OCI-LY1 (cell line): Measurements from ENCODE around the gene KATNBL1.

Source experiments
- H2AFZ ChIP-seq: fragments of 200-600 bp; sonication (generic), shearing (Covaris generic); 2 replicates; pipeline ENCODE4 v1.6.0; 2014; ENCODE audit warnings: antibody characterized with exemption, mild to moderate bottlenecking, low read length
- H3F3A ChIP-seq: fragments of 200-600 bp; sonication (generic), shearing (Covaris generic); 2 replicates; pipeline ENCODE4 v1.6.0; 2014; ENCODE audit warnings: mild to moderate bottlenecking, antibody characterized with exemption, low read length, moderate library complexity; ENCODE audit not compliant: insufficient read depth
- H3K27ac ChIP-seq: fragments of 200-600 bp; sonication (generic); 2 replicates; pipeline ENCODE4 v1.5.1; 2014; ENCODE audit warnings: low read length, mixed run types, mild to moderate bottlenecking, low read depth; ENCODE audit not compliant: poor library complexity, severe bottlenecking
- H3K27me3 ChIP-seq: fragments of 200-600 bp; sonication (generic); 2 replicates; pipeline ENCODE4 v1.6.0; 2014; ENCODE audit warnings: antibody characterized with exemption, mild to moderate bottlenecking, low read length, moderate library complexity; ENCODE audit not compliant: insufficient read depth
- H3K36me3 ChIP-seq: fragments of 200-600 bp; sonication (generic); 2 replicates; pipeline ENCODE4 v1.6.1; 2014; ENCODE audit warnings: mild to moderate bottlenecking, antibody characterized with exemption, low read length, moderate library complexity, mixed read lengths; ENCODE audit not compliant: insufficient read depth
- H3K4me1 ChIP-seq: fragments of 200-600 bp; sonication (generic); 2 replicates; pipeline ENCODE4 v1.5.1; 2014; ENCODE audit warnings: mild to moderate bottlenecking, low read length, moderate library complexity; ENCODE audit not compliant: insufficient read depth, severe bottlenecking
- H3K4me2 ChIP-seq: fragments of 200-600 bp; sonication (generic), shearing (Covaris generic); 2 replicates; pipeline ENCODE4 v1.6.1; 2014; ENCODE audit warnings: low read length
- H3K4me3 ChIP-seq: fragments of 200-600 bp; sonication (generic); 2 replicates; pipeline ENCODE4 v1.5.1; 2014; ENCODE audit warnings: low read length, low read depth, mild to moderate bottlenecking, mixed read lengths; ENCODE audit not compliant: poor library complexity, severe bottlenecking
- H3K79me2 ChIP-seq: fragments of 200-600 bp; shearing (Covaris generic); 2 replicates; pipeline ENCODE4 v1.6.1; 2016; ENCODE audit warnings: mixed run types, low read length, mixed read lengths; ENCODE audit not compliant: insufficient read depth
- H3K9ac ChIP-seq: fragments of 200-600 bp; sonication (generic), shearing (Covaris generic); 2 replicates; pipeline ENCODE4 v1.6.1; 2014; ENCODE audit warnings: mild to moderate bottlenecking, low read length, mixed read lengths
- H3K9me2 ChIP-seq: fragments of 200-600 bp; sonication (generic), shearing (Covaris generic); 2 replicates; pipeline ENCODE4 v1.6.1; 2014; ENCODE audit warnings: low read depth, mild to moderate bottlenecking, low read length, mixed read lengths
- H3K9me3 ChIP-seq: fragments of 200-600 bp; shearing (Covaris generic); 2 replicates; pipeline ENCODE4 v1.6.1; 2014; ENCODE audit warnings: low read length, mixed read lengths
- H4K20me1 ChIP-seq: fragments of 200-600 bp; sonication (generic), shearing (Covaris generic); 2 replicates; pipeline ENCODE4 v1.6.0; 2016; ENCODE audit warnings: mild to moderate bottlenecking, low read length; ENCODE audit not compliant: insufficient read depth
- EZH2 ChIP-seq: fragments of 200-600 bp; sonication (generic), shearing (Covaris generic); IDR thresholded peaks from 2 replicates; pipeline ENCODE4 v1.8.0; 2017; ENCODE audit warnings: borderline replicate concordance, mixed run types, mild to moderate bottlenecking, antibody characterized with exemption, low read length, moderate library complexity, mixed read lengths
- TF ChIP-seq, protein P1 (sequence below): fragments of 200-600 bp; sonication (generic), shearing (Covaris generic); IDR thresholded peaks from 2 replicates; pipeline ENCODE4 v1.5.1; 2017; ENCODE audit warnings: mild to moderate bottlenecking, antibody characterized with exemption, low read length, moderate library complexity, mixed read lengths

Gene KATNBL1

GRCh38 chr15:34133511-34133910 lies 76.4 kb downstream of the KATNBL1 start:
- H3K9me3 ChIP-seq, result no peaks in the 10 kb centered on the region
- H3K4me1 ChIP-seq, result no peaks in the 10 kb centered on the region
- no peak overlapping the region for H3K27ac ChIP-seq
- no peaks in the 10 kb centered on the region for H3K36me3 ChIP-seq
- H3K9ac ChIP-seq, result no peak overlapping the region
- no peaks in the 10 kb centered on the region for H4K20me1 ChIP-seq
- no peaks in the 10 kb centered on the region for H3F3A ChIP-seq
- no peak overlapping the region for H3K4me3 ChIP-seq
- H3K79me2 ChIP-seq, result no peaks in the 10 kb centered on the region
- no peak for TF ChIP-seq EZH2
- TF ChIP-seq, protein P1, sequence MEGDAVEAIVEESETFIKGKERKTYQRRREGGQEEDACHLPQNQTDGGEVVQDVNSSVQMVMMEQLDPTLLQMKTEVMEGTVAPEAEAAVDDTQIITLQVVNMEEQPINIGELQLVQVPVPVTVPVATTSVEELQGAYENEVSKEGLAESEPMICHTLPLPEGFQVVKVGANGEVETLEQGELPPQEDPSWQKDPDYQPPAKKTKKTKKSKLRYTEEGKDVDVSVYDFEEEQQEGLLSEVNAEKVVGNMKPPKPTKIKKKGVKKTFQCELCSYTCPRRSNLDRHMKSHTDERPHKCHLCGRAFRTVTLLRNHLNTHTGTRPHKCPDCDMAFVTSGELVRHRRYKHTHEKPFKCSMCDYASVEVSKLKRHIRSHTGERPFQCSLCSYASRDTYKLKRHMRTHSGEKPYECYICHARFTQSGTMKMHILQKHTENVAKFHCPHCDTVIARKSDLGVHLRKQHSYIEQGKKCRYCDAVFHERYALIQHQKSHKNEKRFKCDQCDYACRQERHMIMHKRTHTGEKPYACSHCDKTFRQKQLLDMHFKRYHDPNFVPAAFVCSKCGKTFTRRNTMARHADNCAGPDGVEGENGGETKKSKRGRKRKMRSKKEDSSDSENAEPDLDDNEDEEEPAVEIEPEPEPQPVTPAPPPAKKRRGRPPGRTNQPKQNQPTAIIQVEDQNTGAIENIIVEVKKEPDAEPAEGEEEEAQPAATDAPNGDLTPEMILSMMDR, result no peak
- no peak overlapping the region for H3K4me2 ChIP-seq
- H2AFZ ChIP-seq, result no peak overlapping the region
- H3K9me2 ChIP-seq, result no peaks in the 10 kb centered on the region
- no peaks in the 10 kb centered on the region for H3K27me3 ChIP-seq

DNA sequence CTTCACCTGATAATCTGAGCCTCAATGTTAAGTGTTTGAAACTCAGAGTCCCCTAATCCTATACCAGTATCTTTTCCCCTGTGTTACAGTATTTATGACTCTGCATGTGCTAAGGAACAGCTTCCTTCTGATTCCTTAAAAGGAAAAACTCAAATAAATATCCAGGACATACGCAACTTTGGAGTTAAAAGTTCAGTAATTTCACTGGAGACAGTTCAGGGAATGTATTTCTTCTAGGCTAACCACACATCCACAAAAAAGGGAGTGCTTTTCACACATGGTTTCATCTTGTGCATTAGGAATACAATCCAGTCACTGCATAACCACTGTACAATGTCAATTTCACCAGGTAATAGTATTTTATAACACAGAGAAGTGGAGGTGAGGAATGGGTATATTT lies 77.0 kb downstream of the KATNBL1 start:
- no peaks in the 10 kb centered on the region for H3F3A ChIP-seq
- H3K4me1 ChIP-seq, result no peaks in the 10 kb centered on the region
- H3K9me2 ChIP-seq, result no peaks in the 10 kb centered on the region
- H3K9me3 ChIP-seq, result no peaks in the 10 kb centered on the region
- no peak overlapping the region for H2AFZ ChIP-seq
- H3K79me2 ChIP-seq, result no peaks in the 10 kb centered on the region
- H3K4me3 ChIP-seq, result no peak overlapping the region
- no peak overlapping the region for H3K9ac ChIP-seq
- no peak overlapping the region for H3K4me2 ChIP-seq
- TF ChIP-seq EZH2, result no peak
- TF ChIP-seq, protein P1, result no peak
- H3K27ac ChIP-seq, result no peak overlapping the region
- H3K36me3 ChIP-seq, result no peaks in the 10 kb centered on the region
- no peaks in the 10 kb centered on the region for H4K20me1 ChIP-seq
- no peaks in the 10 kb centered on the region for H3K27me3 ChIP-seq

DNA sequence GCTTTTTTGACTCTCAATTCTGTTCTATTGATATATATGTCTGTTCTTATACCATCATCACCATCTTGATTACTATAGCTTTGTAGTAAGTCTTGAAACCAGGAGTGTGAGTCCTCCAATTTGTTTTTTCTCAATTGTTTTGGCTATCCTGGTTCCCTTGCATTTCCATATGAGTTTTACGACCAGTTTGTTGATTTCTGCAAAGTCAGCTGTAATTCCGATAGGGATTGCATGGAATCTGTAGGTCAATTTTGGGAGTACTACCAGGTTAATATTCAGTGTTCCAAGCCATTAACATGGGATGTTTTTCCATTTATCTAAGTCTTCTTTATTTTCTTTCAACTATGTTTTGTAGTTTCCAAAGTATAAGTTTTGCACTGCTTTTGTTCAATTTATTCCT lies 81.0 kb downstream of the KATNBL1 start:
- no peak overlapping the region for H2AFZ ChIP-seq
- TF ChIP-seq, protein P1, result no peak
- no peak for TF ChIP-seq EZH2
- H3K4me2 ChIP-seq, result no peak overlapping the region
- no peak overlapping the region for H3K9ac ChIP-seq
- H3K27me3 ChIP-seq, result no peaks in the 10 kb centered on the region
- H3K79me2 ChIP-seq, result no peaks in the 10 kb centered on the region
- no peaks in the 10 kb centered on the region for H3K9me2 ChIP-seq
- no peaks in the 10 kb centered on the region for H3F3A ChIP-seq
- H3K36me3 ChIP-seq, result no peaks in the 10 kb centered on the region
- no peaks in the 10 kb centered on the region for H3K4me1 ChIP-seq
- H3K4me3 ChIP-seq, result no peak overlapping the region
- no peak overlapping the region for H3K27ac ChIP-seq
- H3K9me3 ChIP-seq, result no peaks in the 10 kb centered on the region
- H4K20me1 ChIP-seq, result no peaks in the 10 kb centered on the region
